Stomach (tissue), 4 donors: ENCODE results near the gene CLDN7.

Experiments used
- CTCF ChIP-seq, 7 experiments: fragments of 450-650 bp in 4 of 7; fragments of 200-600 bp in 3 of 7; sonication (generic) in 3 of 7; IDR thresholded peaks; one replicate each; pipeline ENCODE4 v1.5.1; 2016 to 2019; ENCODE audit warnings: antibody characterized with exemption in 7 of 7, control low read depth in 2 of 7, mild to moderate bottlenecking in 1 of 7
- EP300 ChIP-seq: sonication (generic); formaldehyde crosslinking; IDR thresholded peaks from one replicate; pipeline ENCODE4 v1.6.1; 2017; ENCODE audit warnings: antibody characterized with exemption
- POLR2A ChIP-seq, 4 donors: fragments of 450-650 bp; IDR thresholded peaks; one replicate each; pipeline ENCODE4 v1.6.1; 2016; ENCODE audit warnings: antibody characterized with exemption in 4 of 4, control low read depth in 2 of 4, mild to moderate bottlenecking in 1 of 4, moderate library complexity in 1 of 4

GRCh38 chr17:7309628-7310027 lies 47.4 kb upstream of the CLDN7 start:
- TF ChIP-seq CTCF (IDR thresholded peaks at IDR 0.05) (no peak), EP300 (no peak), POLR2A (IDR thresholded peaks at IDR 0.05) (no peak)
